AG09309 (cell line): Measurements from ENCODE around the gene DIP2C.

Experiments
- DNase-seq: peaks from one replicate; pipeline ENCODE4 v3.0.0-alpha.2; 2010; ENCODE audit warnings: low read depth
- H3K4me3 ChIP-seq: 2 replicates; pipeline ENCODE4 v1.5.1; 2011; ENCODE audit warnings: mild to moderate bottlenecking, low read depth, low read length, moderate library complexity; ENCODE audit not compliant: control insufficient read depth
- TF ChIP-seq, protein P1 (sequence below): IDR thresholded peaks from 2 replicates; pipeline ENCODE4 v1.5.1; 2011; ENCODE audit warnings: mild to moderate bottlenecking, low read depth, low read length, inconsistent platforms; ENCODE audit not compliant: insufficient read depth, control insufficient read depth; ENCODE audit errors: missing control alignments

DIP2C gene

DNA sequence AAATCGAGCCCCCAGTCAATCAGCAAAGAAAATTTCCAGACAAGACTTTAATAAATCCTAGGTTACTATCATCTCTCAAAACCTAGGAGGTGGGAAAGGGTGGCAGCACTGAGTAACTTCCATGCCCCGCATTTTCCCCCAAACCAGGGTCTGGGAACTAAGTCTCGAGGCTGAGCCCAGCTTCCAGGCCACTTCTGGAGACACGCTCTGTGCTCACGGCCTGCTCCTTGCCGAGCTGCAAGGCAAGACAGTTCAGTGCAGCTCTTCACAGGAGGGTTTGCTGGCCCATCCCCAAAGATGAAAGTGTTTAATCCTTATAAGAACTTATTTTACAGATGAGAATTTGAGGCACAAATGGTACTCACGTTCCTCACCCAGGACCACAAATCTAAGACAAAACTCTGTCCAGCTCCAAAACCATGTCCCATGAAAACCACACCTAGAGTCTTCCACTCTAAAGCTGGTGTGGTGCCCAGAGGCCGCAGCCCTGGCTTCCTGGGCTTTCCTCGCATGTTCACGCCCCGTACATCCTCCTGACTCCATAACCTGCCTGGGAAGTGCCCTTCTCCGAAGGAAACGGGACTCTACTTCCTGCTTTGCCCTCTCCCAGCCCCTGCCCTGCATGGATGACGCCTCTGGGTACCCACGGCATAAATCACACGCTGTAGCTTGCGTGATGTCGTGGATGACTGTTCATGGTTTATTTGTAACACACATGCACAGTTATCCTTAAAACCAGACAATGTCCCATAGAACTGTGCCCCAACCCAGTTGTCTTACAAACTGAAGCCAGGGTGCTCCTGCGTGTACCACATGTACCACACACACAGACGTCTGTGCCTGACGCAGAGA is 201.2 kb downstream of the DIP2C start:
- TF ChIP-seq, protein P1, sequence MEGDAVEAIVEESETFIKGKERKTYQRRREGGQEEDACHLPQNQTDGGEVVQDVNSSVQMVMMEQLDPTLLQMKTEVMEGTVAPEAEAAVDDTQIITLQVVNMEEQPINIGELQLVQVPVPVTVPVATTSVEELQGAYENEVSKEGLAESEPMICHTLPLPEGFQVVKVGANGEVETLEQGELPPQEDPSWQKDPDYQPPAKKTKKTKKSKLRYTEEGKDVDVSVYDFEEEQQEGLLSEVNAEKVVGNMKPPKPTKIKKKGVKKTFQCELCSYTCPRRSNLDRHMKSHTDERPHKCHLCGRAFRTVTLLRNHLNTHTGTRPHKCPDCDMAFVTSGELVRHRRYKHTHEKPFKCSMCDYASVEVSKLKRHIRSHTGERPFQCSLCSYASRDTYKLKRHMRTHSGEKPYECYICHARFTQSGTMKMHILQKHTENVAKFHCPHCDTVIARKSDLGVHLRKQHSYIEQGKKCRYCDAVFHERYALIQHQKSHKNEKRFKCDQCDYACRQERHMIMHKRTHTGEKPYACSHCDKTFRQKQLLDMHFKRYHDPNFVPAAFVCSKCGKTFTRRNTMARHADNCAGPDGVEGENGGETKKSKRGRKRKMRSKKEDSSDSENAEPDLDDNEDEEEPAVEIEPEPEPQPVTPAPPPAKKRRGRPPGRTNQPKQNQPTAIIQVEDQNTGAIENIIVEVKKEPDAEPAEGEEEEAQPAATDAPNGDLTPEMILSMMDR: no peak
- no peak for DNase-seq
- no peak overlapping the region for H3K4me3 ChIP-seq

DNA sequence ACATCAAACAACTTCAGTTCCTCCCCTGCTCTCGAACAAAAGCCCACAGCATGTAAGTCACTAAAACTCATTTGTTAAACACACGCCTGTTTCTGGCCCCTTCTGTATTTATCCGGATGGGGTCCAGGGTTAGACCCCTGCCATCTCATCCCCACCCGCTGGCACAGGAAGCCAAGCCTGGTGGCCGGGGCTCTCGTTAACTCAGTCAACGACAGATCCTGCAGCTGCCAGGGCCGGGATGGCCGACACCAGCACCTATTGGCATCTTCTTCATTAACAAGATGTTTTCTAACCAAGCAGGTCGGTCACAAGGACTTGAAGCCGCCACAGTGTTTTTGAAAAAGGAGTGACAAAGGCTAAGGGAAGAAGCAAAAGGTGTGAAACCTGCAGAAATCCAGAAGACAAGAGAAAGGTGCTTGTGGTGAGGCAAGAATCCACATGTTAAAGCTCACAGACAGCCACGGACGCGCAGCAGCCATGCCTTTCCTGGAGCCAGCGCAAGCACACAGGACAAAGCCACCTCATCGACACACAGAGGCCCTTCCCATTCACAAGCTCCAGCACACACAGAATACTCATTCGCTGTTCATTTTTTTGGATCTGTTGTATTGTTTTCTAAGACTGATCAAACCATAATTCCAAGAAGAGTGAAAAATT is 202.7 kb downstream of the DIP2C start:
- DNase-seq: no peak
- H3K4me3 ChIP-seq: no peak overlapping the region

DNA sequence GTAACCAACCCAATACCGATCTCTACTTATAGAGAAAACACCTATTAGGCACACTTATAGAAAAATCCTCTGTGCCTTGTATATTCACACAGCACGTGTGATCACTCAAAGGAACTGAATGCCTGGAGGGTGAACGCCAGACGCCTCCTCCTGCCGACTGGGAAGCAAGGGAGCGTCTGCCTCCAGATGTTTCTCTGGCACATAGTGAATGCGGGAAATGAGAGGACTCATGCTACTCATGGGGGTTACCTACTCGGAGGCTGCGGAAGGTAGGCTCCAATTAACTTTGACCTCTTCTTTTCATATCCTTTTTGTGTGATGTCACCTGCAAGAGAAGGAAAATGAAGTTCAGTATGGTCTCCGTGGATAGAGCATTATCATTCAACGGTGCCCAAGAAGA is 203.3 kb downstream of the DIP2C start:
- TF ChIP-seq, protein P1: no peak
- no peak overlapping the region for H3K4me3 ChIP-seq
- DNase-seq: no peak

More for the DNA sequence above, 202.7 kb downstream of the DIP2C start:
- TF ChIP-seq, protein P1: no peak

DNA sequence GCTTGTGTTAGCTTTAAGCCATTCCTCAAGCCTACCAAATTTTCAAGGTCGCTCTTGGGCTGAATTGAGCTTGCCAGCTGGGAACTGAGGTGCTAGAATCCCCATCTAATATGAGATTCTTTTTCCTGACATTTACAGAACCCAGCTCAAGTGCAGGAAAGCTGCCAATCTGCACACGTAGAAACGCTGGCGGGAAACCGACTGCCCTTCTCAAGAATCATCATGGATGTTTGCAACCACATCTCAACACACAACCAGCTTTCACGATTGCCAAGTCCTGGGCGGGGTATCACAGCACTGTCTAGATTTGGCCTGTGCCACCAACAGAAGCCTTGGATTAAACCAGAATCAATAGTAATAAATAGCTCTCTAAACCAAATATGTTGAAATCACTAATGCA is 203.7 kb downstream of the DIP2C start:
- no peak for DNase-seq
- no peak overlapping the region for H3K4me3 ChIP-seq
- TF ChIP-seq, protein P1: no peak

DNA sequence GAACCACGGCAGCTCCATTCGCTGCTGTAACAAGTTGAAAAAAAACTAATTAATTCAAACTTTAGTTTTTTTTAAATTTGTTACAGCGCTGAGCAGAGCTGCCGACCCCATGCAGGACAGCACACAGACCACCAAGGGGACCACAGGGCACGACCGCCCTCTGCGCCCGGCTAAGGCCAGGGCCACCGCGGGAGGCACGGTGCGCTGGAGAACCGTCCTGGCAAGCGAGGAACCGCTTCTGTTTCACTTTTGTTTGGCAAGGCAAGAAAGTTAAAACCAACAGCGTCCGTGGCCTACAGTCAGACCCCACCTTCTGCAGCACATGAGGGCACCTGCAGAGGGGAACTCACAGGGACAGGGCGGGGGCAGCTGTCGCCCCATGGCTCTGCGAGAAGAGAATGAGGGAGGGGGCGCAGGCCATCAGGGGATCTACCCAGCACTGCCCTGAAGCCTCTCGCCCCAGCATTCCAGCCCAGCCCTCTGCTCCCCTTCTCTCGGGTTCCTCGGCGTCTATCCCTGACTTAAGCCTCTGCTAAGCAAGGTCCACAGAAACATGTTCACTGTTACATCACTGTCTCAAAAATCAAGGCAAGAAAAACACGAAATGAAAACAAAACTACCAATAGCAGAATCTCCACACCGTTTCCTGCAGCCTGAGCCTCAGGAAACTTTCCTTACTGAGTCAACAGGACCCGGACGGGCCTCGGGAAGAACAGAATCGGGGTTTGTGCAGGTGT is 204.4 kb downstream of the DIP2C start:
- TF ChIP-seq, protein P1: no peak
- H3K4me3 ChIP-seq: peak overlapping the region; percentile 43
- no peak for DNase-seq

DNA sequence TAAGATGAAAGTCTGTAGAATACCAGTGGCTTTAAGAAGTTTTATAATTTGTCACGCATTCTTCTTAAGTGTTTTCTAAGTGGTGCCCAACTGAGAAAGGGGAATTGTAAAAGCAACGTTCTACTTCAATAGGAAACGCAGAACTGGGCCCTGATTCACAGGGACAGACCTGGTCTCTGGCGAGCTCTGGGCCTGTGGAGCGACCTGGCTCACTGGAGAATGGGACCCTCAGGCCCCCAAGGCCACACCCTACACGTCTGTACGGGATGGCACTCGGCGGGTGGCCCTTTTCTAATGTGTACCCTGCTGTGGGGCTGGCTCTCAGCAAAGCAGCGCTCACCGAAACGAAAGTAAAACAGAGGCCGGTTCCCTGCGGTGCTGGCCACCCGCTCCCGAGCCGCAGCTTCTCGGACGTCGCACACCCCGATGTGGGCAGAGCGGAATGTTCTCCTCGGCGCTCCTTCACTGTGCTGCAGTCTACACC is 205.0 kb downstream of the DIP2C start:
- H3K4me3 ChIP-seq: peak overlapping the region; percentile 43
- no peak for DNase-seq
- TF ChIP-seq, protein P1: no peak
